ENCODE results near the gene LARP4. TPM values are rescaled to one million over a fixed set of nuclear protein-coding genes. Genes with fewer than 3 reads are reported as not detected.

Gene LARP4
- total RNA-seq, 2 donors from 2014 or later = 53.3 to 53.8 TPM

GRCh38 chr12:50397117-50397650 is 3.5 kb upstream of the LARP4 start:
- Histone ChIP-seq H3K36me3 (no peaks in the 10 kb centered on the region), H3K4me1 (no peaks in the 10 kb centered on the region), H3K4me3 (no peak overlapping the region), H3K27ac (no peak overlapping the region), H3K9me3 (no peaks in the 10 kb centered on the region), H3K9ac (ENCODE audit: low read depth in 2 of 2, low read length in 2 of 2) (no peak overlapping the region), H3K27me3 (no peaks in the 10 kb centered on the region)
- intact Hi-C loops (cut with DNase I) = no loop called here
- DNase-seq = no peak
- TF ChIP-seq CTCF (IDR thresholded peaks at IDR 0.05) = no peak

- TF ChIP-seq CTCF (IDR thresholded peaks at IDR 0.05) = no peak
- Histone ChIP-seq H3K36me3 (no peaks in the 10 kb centered on the region), H3K4me3 (no peak overlapping the region), H3K9me3 (no peaks in the 10 kb centered on the region), H3K27ac (no peak overlapping the region), H3K9ac (ENCODE audit: low read depth in 2 of 2, low read length in 2 of 2) (no peak overlapping the region), H3K27me3 (no peaks in the 10 kb centered on the region), H3K4me1 (no peaks in the 10 kb centered on the region)
- no peak for DNase-seq
- intact Hi-C loops (cut with DNase I) = no loop called here
Observed at GRCh38 chr12:50398931-50399330, 1.8 kb upstream of the LARP4 start.

- H3K36me3 ChIP-seq = no peaks in the 10 kb centered on the region
- DNase-seq = no peak
- no peaks in the 10 kb centered on the region for H3K9me3 ChIP-seq
- TF ChIP-seq CTCF (IDR thresholded peaks at IDR 0.05) = no peak
- H3K9ac ChIP-seq (ENCODE audit: low read depth in 2 of 2, low read length in 2 of 2) = peak overlapping the region; percentile 70 to 96
- H3K27ac ChIP-seq = peak overlapping the region; percentile 85
- no peaks in the 10 kb centered on the region for H3K27me3 ChIP-seq
- intact Hi-C loops (cut with DNase I) = no loop called here
- peak overlapping the region; percentile 79 for H3K4me3 ChIP-seq
- H3K4me1 ChIP-seq = no peaks in the 10 kb centered on the region
Observed at GRCh38 chr12:50400104-50400637, 514 bp upstream of the LARP4 start.

- no peaks in the 10 kb centered on the region for H3K36me3 ChIP-seq
- H3K4me3 ChIP-seq = peak overlapping the region; percentile 79
- H3K9me3 ChIP-seq = no peaks in the 10 kb centered on the region
- H3K27ac ChIP-seq = peak overlapping the region; percentile 85
- peak; percentile 41 for DNase-seq
- intact Hi-C loops (cut with DNase I) = no loop called here
- H3K9ac ChIP-seq (ENCODE audit: low read depth in 2 of 2, low read length in 2 of 2) = peak overlapping the region; percentile 77 to 96
- no peaks in the 10 kb centered on the region for H3K27me3 ChIP-seq
- no peak for TF ChIP-seq CTCF (IDR thresholded peaks at IDR 0.05)
- H3K4me1 ChIP-seq = no peaks in the 10 kb centered on the region
Observed at GRCh38 chr12:50401500-50402081, 906 bp downstream of the LARP4 start.

- peak overlapping the region; percentile 79 for H3K4me3 ChIP-seq
- peak overlapping the region in 1 of 2 donors; percentile 96 for H3K9ac ChIP-seq (ENCODE audit: low read depth in 2 of 2, low read length in 2 of 2)
- no peaks in the 10 kb centered on the region for H3K4me1 ChIP-seq
- TF ChIP-seq CTCF (IDR thresholded peaks at IDR 0.05) = no peak
- no peaks in the 10 kb centered on the region for H3K9me3 ChIP-seq
- H3K27me3 ChIP-seq = no peaks in the 10 kb centered on the region
- intact Hi-C loops (cut with DNase I) = no loop called here
- H3K27ac ChIP-seq = peak overlapping the region; percentile 85
- no peaks in the 10 kb centered on the region for H3K36me3 ChIP-seq
- DNase-seq = no peak
Observed at GRCh38 chr12:50402264-50403000, 1.7 kb downstream of the LARP4 start.
